ENCODE measurements around the gene PCIF1.
A peak's percentile ranks its signal among the peaks of the same experiment; 100 is the strongest.

The PCIF1 gene

DNA sequence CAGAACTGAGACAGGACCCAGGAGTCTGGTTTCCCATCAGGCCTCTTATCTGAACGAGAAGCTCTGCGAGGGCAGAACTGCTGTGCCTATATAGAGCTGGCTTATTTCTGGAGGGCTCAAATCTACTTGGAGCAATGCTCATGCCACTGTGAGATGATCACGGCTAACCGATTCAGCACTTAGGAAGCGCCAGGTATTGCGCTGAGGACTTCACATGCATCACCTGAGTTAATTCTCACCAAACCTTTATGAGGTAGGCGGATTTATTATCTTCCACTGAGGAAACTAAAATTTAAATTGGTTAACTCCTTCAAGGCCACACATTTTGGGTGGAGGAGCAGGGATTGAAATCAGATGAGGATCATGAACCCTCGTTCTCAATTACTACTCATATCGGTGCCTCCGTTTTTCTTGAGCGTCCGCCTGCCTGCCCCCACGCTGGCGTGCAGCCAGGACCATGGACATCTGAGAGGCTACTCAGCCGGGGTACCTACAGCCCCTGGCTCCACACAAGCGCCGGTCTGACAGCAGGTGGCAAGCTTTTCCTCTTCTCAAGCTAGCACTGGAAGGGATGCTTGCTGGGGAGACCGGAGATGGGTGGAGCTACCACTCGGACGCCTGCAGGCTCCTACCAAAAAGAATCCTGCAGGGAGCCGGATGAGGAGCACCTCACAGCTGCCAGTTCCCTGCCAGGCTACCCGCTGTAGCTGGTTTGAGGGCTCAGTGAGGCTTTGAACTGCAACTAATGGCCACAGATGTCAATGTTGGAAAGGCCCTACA is 1.0 kb upstream of the PCIF1 start (continued):
- TF ChIP-seq SCRT1 (tag by site-specific recombination; IDR thresholded peaks at IDR 0.05; ENCODE audit: borderline replicate concordance) (no peak), ZNF202 (tag by site-specific recombination; IDR thresholded peaks at IDR 0.05; ENCODE audit: borderline replicate concordance) (no peak), ZNF16 (tag by site-specific recombination; IDR thresholded peaks at IDR 0.05; ENCODE audit: low read depth) (no peak), ZNF521 (tag by site-specific recombination; IDR thresholded peaks at IDR 0.05) (no peak), KLF9 (tag by site-specific recombination; IDR thresholded peaks at IDR 0.05; ENCODE audit: low read depth) (no peak), ZNF501 (tag by site-specific recombination; IDR thresholded peaks at IDR 0.05) (no peak), ZNF274 (IDR thresholded peaks at IDR 0.05; ENCODE audit: low read length) (no peak), ZNF274 (tag by site-specific recombination; IDR thresholded peaks at IDR 0.05; ENCODE audit: borderline replicate concordance) (no peak), ZNF530 (tag by site-specific recombination; IDR thresholded peaks at IDR 0.05; ENCODE audit: low read depth) (no peak), ZNF140 (tag by site-specific recombination; IDR thresholded peaks at IDR 0.05) (no peak), IKZF3 (tag by site-specific recombination; IDR thresholded peaks at IDR 0.05) (0 out of 2 replicates have a peak, but pooled peaks have one; percentile 13), SP3 (tag by site-specific recombination; IDR thresholded peaks at IDR 0.05) (no peak), ZNF112 (tag by site-specific recombination; IDR thresholded peaks at IDR 0.05) (no peak), ZBTB17 (tag by site-specific recombination; IDR thresholded peaks at IDR 0.05) (peak; percentile 58), ZNF623 (tag by site-specific recombination; IDR thresholded peaks at IDR 0.05) (no peak), ZNF626 (tag by site-specific recombination; IDR thresholded peaks at IDR 0.05) (no peak), ZNF529 (tag by site-specific recombination; IDR thresholded peaks at IDR 0.05; ENCODE audit: insufficient replicate concordance) (no peak), ZNF292 (tag by site-specific recombination; IDR thresholded peaks at IDR 0.05; ENCODE audit: borderline replicate concordance, low read depth) (no peak), ZNF776 (tag by site-specific recombination; IDR thresholded peaks at IDR 0.05; ENCODE audit: borderline replicate concordance) (no peak), ZNF266 (tag by site-specific recombination; IDR thresholded peaks at IDR 0.05; ENCODE audit: low read depth) (no peak), ZNF747 (tag by site-specific recombination; IDR thresholded peaks at IDR 0.05) (no peak), SETDB1 (IDR thresholded peaks at IDR 0.05; ENCODE audit: insufficient read length, low read length) (no peak), ZNF571 (tag by site-specific recombination; IDR thresholded peaks at IDR 0.05) (no peak), ZNF394 (tag by site-specific recombination; IDR thresholded peaks at IDR 0.05; ENCODE audit: borderline replicate concordance) (peak; percentile 30; the same call in 1 of the 2 replicates), ZNF23 (tag by site-specific recombination; IDR thresholded peaks at IDR 0.05; ENCODE audit: borderline replicate concordance) (no peak), ZNF350 (tag by site-specific recombination; IDR thresholded peaks at IDR 0.05) (no peak), ZIC2 (tag by site-specific recombination; IDR thresholded peaks at IDR 0.05) (peak; percentile 82)
- TF ChIP-seq, protein P1, sequence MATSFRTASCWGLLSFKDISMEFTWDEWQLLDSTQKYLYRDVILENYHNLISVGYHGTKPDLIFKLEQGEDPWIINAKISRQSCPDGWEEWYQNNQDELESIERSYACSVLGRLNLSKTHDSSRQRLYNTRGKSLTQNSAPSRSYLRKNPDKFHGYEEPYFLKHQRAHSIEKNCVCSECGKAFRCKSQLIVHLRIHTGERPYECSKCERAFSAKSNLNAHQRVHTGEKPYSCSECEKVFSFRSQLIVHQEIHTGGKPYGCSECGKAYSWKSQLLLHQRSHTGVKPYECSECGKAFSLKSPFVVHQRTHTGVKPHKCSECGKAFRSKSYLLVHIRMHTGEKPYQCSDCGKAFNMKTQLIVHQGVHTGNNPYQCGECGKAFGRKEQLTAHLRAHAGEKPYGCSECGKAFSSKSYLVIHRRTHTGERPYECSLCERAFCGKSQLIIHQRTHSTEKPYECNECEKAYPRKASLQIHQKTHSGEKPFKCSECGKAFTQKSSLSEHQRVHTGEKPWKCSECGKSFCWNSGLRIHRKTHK (tag by site-specific recombination; IDR thresholded peaks at IDR 0.05), result no peak
- TF ChIP-seq, protein P2, sequence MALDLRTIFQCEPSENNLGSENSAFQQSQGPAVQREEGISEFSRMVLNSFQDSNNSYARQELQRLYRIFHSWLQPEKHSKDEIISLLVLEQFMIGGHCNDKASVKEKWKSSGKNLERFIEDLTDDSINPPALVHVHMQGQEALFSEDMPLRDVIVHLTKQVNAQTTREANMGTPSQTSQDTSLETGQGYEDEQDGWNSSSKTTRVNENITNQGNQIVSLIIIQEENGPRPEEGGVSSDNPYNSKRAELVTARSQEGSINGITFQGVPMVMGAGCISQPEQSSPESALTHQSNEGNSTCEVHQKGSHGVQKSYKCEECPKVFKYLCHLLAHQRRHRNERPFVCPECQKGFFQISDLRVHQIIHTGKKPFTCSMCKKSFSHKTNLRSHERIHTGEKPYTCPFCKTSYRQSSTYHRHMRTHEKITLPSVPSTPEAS (tag by site-specific recombination; IDR thresholded peaks at IDR 0.05), result no peak
- TF ChIP-seq, protein P3, sequence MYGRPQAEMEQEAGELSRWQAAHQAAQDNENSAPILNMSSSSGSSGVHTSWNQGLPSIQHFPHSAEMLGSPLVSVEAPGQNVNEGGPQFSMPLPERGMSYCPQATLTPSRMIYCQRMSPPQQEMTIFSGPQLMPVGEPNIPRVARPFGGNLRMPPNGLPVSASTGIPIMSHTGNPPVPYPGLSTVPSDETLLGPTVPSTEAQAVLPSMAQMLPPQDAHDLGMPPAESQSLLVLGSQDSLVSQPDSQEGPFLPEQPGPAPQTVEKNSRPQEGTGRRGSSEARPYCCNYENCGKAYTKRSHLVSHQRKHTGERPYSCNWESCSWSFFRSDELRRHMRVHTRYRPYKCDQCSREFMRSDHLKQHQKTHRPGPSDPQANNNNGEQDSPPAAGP (tag by site-specific recombination; IDR thresholded peaks at IDR 0.05), result no peak
- TF ChIP-seq, protein P4, sequence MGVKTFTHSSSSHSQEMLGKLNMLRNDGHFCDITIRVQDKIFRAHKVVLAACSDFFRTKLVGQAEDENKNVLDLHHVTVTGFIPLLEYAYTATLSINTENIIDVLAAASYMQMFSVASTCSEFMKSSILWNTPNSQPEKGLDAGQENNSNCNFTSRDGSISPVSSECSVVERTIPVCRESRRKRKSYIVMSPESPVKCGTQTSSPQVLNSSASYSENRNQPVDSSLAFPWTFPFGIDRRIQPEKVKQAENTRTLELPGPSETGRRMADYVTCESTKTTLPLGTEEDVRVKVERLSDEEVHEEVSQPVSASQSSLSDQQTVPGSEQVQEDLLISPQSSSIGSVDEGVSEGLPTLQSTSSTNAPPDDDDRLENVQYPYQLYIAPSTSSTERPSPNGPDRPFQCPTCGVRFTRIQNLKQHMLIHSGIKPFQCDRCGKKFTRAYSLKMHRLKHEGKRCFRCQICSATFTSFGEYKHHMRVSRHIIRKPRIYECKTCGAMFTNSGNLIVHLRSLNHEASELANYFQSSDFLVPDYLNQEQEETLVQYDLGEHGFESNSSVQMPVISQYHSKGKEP (tag by site-specific recombination; IDR thresholded peaks at IDR 0.05), result no peak
- TF ChIP-seq, protein P5, sequence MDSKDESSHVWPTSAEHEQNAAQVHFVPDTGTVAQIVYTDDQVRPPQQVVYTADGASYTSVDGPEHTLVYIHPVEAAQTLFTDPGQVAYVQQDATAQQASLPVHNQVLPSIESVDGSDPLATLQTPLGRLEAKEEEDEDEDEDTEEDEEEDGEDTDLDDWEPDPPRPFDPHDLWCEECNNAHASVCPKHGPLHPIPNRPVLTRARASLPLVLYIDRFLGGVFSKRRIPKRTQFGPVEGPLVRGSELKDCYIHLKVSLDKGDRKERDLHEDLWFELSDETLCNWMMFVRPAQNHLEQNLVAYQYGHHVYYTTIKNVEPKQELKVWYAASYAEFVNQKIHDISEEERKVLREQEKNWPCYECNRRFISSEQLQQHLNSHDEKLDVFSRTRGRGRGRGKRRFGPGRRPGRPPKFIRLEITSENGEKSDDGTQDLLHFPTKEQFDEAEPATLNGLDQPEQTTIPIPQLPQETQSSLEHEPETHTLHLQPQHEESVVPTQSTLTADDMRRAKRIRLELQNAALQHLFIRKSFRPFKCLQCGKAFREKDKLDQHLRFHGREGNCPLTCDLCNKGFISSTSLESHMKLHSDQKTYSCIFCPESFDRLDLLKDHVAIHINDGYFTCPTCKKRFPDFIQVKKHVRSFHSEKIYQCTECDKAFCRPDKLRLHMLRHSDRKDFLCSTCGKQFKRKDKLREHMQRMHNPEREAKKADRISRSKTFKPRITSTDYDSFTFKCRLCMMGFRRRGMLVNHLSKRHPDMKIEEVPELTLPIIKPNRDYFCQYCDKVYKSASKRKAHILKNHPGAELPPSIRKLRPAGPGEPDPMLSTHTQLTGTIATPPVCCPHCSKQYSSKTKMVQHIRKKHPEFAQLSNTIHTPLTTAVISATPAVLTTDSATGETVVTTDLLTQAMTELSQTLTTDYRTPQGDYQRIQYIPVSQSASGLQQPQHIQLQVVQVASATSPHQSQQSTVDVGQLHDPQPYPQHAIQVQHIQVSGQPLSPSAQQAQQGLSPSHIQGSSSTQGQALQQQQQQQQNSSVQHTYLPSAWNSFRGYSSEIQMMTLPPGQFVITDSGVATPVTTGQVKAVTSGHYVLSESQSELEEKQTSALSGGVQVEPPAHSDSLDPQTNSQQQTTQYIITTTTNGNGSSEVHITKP (tag by site-specific recombination; IDR thresholded peaks at IDR 0.05), result peak; percentile 76

Data from HEK293 (cell line).